DND-41 (cell line): ENCODE data around the gene PEAK3.

Source experiments
- ATAC-seq: fragments of 200-7000 bp; cut with Tn5 transposase; 3 replicates; pipeline ENCODE4 v1.9.1; 2021; ENCODE audit warnings: low read depth; ENCODE audit not compliant: insufficient read depth
- DNase-seq: peaks from one replicate; pipeline ENCODE4 v3.0.0-alpha.2; 2020
- H2AFZ ChIP-seq: 2 replicates; pipeline ENCODE4 v1.6.0; 2012; ENCODE audit warnings: low read depth, low read length
- H3K27ac ChIP-seq: 2 replicates; pipeline ENCODE4 v1.5.1; 2012; ENCODE audit warnings: low read length, inconsistent platforms
- H3K27me3 ChIP-seq: fragments of 200-600 bp; sonication (generic); 2 replicates; pipeline ENCODE4 v1.6.0; 2012; ENCODE audit warnings: low read length, mild to moderate bottlenecking, inconsistent platforms; ENCODE audit not compliant: insufficient read depth, poor library complexity
- H3K36me3 ChIP-seq: 2 replicates; pipeline ENCODE4 v1.5.1; 2012; ENCODE audit warnings: low read length, inconsistent platforms; ENCODE audit not compliant: insufficient read depth
- H3K4me1 ChIP-seq: 2 replicates; pipeline ENCODE4 v1.5.1; 2012; ENCODE audit warnings: mild to moderate bottlenecking, low read length; ENCODE audit not compliant: insufficient read depth
- H3K4me2 ChIP-seq: 2 replicates; pipeline ENCODE4 v1.6.0; 2012; ENCODE audit warnings: mild to moderate bottlenecking, moderate library complexity, low read length, inconsistent platforms; ENCODE audit not compliant: insufficient read depth
- H3K4me3 ChIP-seq, 2 experiments: fragments of 200-600 bp in 1 of 2; shearing (Covaris generic) in 1 of 2; 2 replicates each; pipeline ENCODE4 v1.5.1; 2012 to 2016; ENCODE audit warnings: inconsistent platforms in 2 of 2, low read length in 2 of 2, mild to moderate bottlenecking in 2 of 2, low read depth in 1 of 2, moderate library complexity in 1 of 2
- H3K79me2 ChIP-seq: 2 replicates; pipeline ENCODE4 v1.6.0; 2012; ENCODE audit warnings: low read length, inconsistent platforms; ENCODE audit not compliant: insufficient read depth
- H3K9ac ChIP-seq: 2 replicates; pipeline ENCODE4 v1.6.0; 2012; ENCODE audit warnings: low read depth, mild to moderate bottlenecking, inconsistent platforms, low read length, moderate library complexity
- H3K9me3 ChIP-seq: 2 replicates; pipeline ENCODE4 v1.5.1; 2012; ENCODE audit warnings: low read length, moderate library complexity, mild to moderate bottlenecking, inconsistent platforms; ENCODE audit not compliant: insufficient read depth, severe bottlenecking
- H4K20me1 ChIP-seq: 2 replicates; pipeline ENCODE4 v1.6.0; 2012; ENCODE audit warnings: low read length; ENCODE audit not compliant: insufficient read depth
- EZH2 ChIP-seq: IDR thresholded peaks from 3 replicates; pipeline ENCODE4 v1.6.1; 2012; ENCODE audit warnings: borderline replicate concordance, low read depth, mild to moderate bottlenecking, moderate library complexity, low read length, inconsistent platforms; ENCODE audit not compliant: severe bottlenecking
- TF ChIP-seq, protein P1 (sequence below): IDR thresholded peaks from 2 replicates; pipeline ENCODE4 v1.5.1; 2012; ENCODE audit warnings: borderline replicate concordance, low read length, moderate library complexity, mild to moderate bottlenecking; ENCODE audit not compliant: poor library complexity, severe bottlenecking; ENCODE audit errors: extremely low read depth

The PEAK3 gene

DNA sequence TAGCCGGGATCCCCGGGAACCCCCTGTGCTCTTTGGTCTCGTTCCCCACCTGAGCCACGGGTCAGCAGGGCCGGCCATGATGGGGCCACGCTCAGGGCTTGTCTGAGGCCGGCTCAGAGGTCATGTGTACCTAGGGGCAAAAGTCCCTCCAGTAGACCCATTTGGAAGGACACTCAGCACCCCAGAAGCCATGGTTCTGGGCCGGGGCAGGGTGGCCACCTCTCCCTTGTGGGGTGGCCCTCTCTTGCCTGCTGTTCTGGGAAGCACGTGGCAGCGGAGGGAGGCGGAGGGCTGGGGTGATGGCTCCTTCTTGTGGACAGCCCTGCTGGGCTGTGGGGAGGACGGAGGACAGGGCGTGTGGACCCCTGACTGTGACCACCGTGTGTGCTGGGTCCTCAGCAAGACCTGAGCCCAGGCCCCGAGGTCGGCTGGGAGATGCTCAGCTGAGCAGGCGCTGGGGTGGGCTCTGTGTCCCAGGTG is 6.4 kb upstream of the PEAK3 start:
- H3K9ac ChIP-seq = no peak overlapping the region
- no peaks in the 10 kb centered on the region for H3K79me2 ChIP-seq
- peaks cover 9% of the 10 kb centered on the region; the same call in 1 of the 2 replicates for H4K20me1 ChIP-seq
- ATAC-seq = no peak
- peaks cover 11% of the 10 kb centered on the region for H3K4me1 ChIP-seq
- H3K9me3 ChIP-seq = no peaks in the 10 kb centered on the region
- TF ChIP-seq, protein P1, sequence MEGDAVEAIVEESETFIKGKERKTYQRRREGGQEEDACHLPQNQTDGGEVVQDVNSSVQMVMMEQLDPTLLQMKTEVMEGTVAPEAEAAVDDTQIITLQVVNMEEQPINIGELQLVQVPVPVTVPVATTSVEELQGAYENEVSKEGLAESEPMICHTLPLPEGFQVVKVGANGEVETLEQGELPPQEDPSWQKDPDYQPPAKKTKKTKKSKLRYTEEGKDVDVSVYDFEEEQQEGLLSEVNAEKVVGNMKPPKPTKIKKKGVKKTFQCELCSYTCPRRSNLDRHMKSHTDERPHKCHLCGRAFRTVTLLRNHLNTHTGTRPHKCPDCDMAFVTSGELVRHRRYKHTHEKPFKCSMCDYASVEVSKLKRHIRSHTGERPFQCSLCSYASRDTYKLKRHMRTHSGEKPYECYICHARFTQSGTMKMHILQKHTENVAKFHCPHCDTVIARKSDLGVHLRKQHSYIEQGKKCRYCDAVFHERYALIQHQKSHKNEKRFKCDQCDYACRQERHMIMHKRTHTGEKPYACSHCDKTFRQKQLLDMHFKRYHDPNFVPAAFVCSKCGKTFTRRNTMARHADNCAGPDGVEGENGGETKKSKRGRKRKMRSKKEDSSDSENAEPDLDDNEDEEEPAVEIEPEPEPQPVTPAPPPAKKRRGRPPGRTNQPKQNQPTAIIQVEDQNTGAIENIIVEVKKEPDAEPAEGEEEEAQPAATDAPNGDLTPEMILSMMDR = no peak
- TF ChIP-seq EZH2 = no peak
- no peak overlapping the region for H2AFZ ChIP-seq
- no peaks in the 10 kb centered on the region for H3K27me3 ChIP-seq
- no peaks in the 10 kb centered on the region for H3K36me3 ChIP-seq
- no peak overlapping the region for H3K4me2 ChIP-seq
- no peak overlapping the region for H3K27ac ChIP-seq
- H3K4me3 ChIP-seq = no peak overlapping the region
- no peak for DNase-seq

DNA sequence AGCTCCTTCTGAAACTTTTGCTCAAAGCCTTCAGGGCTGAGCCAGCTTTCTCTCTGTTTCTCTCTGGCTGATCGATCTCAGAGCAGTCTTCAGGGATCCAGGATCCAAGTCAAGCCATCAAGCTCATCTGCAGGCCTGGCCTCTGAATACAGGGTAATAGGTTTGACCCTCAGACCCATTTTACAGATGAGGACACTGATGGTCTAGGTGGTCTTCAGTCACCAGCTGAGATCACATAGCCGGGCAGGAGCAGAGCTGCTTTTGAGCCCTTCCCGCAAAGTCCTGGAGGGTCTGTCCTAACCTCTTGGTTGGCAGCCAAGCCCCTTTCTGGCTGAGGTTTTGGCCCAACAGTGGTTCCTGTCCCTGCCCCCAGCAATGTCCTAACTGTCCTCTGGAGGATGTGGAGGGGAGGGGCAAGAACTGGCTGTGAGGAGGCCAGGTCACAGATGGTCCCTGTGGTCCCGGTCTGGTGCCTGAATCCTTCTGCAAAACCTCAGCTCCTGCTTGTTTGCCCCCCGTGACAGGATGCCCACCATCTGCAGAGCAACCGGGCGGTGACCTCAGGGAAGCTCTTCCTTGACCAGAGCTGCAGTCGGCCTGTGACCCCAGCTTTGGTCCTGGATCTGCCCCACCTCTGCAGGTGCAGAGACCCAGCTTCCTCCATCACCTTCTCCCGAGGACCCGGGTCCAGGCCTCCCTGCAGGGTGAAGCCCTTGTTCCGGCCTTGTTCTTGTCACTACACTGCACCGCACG is 5.8 kb upstream of the PEAK3 start:
- ATAC-seq (no peak), DNase-seq (no peak)
- Histone ChIP-seq H3K4me1 (peaks cover 11% of the 10 kb centered on the region), H3K4me3 (no peak overlapping the region), H3K9me3 (no peaks in the 10 kb centered on the region), H3K36me3 (no peaks in the 10 kb centered on the region), H3K27ac (no peak overlapping the region), H3K9ac (no peak overlapping the region), H4K20me1 (peaks cover 9% of the 10 kb centered on the region; the same call in 1 of the 2 replicates), H3K4me2 (no peak overlapping the region), H3K27me3 (no peaks in the 10 kb centered on the region), H2AFZ (no peak overlapping the region), H3K79me2 (no peaks in the 10 kb centered on the region)
- TF ChIP-seq EZH2 = no peak
- TF ChIP-seq, protein P1 = no peak

DNA sequence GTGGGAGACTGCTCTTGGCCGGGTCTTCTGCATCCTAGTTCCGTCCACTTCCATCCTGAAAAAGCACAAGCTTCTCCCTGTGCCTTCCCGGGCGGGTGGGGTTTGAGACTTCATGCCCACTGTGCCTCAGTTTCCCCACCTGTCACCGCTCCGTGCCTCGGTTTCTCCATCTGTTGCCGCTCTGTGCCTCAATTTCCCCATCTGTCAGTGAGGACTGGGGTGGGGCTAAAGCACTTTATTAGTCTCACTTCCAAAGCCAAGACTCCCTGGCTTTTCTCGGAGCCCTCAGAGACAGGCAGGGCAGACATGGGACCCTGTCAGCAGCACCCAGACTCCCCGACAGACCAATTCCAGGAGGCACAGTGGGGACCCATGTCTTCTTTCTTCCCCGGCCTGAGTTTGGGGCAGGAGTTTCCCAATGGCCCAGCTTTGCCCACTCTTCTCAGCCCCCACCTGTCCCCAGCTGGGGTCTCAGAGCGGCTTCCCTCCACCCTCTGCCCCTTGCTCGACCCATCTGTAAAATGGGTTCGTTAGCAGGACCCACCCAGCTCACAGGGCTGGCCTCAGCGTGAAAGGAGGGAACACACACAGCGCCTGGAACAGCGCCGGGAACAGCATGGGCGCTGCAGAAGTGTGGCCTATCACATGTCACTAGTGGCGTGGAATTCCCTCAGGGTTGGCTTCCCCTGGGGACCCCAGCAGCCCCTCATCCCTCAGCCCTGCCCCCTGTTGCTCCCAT is 4.6 kb upstream of the PEAK3 start:
- peaks cover 9% of the 10 kb centered on the region; the same call in 1 of the 2 replicates for H4K20me1 ChIP-seq
- no peaks in the 10 kb centered on the region for H3K27me3 ChIP-seq

More for the DNA sequence above, 4.6 kb upstream of the PEAK3 start:
- TF ChIP-seq, protein P1 = no peak
- TF ChIP-seq EZH2 = no peak
- Histone ChIP-seq H3K36me3 (no peaks in the 10 kb centered on the region), H3K27ac (no peak overlapping the region), H3K4me3 (no peak overlapping the region), H2AFZ (no peak overlapping the region), H3K9ac (no peak overlapping the region), H3K4me1 (peaks cover 11% of the 10 kb centered on the region), H3K79me2 (no peaks in the 10 kb centered on the region), H3K9me3 (no peaks in the 10 kb centered on the region), H3K4me2 (no peak overlapping the region)
- DNase-seq (no peak), ATAC-seq (no peak)
